Transverse colon (tissue), 4 donors: ENCODE measurements around the gene HIF1A. TPM values are rescaled to one million over a fixed set of nuclear protein-coding genes. Genes with fewer than 3 reads are reported as not detected.
A peak's percentile ranks its signal among the peaks of the same experiment; 100 is the strongest.
"Not testable (repeated sequence)": the region's sequence is repeated elsewhere in the genome, so short reads cannot be mapped to it uniquely, and the experiment has no call there.

Experiments used
- DNase-seq: peaks from one replicate; pipeline ENCODE4 v3.0.0-alpha.2; 2019
- H3K27ac ChIP-seq, 4 donors: fragments of 200-600 bp; sonication (generic); 2 replicates each; pipeline ENCODE4 v1.5.1; 2016 to 2018; ENCODE audit warnings: inconsistent platforms in 4 of 4
- H3K27me3 ChIP-seq: fragments of 200-600 bp; sonication (generic); 2 replicates; pipeline ENCODE4 v1.5.1; 2017; ENCODE audit warnings: inconsistent platforms
- H3K36me3 ChIP-seq, 4 donors: fragments of 200-600 bp; sonication (generic); 2 replicates each; pipeline ENCODE4 v1.5.1; 2017 to 2019; ENCODE audit warnings: inconsistent platforms in 4 of 4
- H3K4me1 ChIP-seq, 4 donors: fragments of 200-600 bp; sonication (generic); 2 replicates each; pipeline ENCODE4 v1.5.1; 2017 to 2020; ENCODE audit warnings: inconsistent platforms in 4 of 4
- H3K4me3 ChIP-seq, 4 donors: fragments of 200-600 bp; sonication (generic); 1 replicate in 1 of 4; 2 replicates in 3 of 4; pipeline versions ENCODE4 v1.5.1 to v1.6.1; 2017 to 2019; ENCODE audit warnings: inconsistent platforms in 4 of 4
- H3K9me3 ChIP-seq, 2 donors: fragments of 200-600 bp; sonication (generic); 2 replicates each; pipeline ENCODE4 v1.5.1; 2017 to 2019; ENCODE audit warnings: inconsistent platforms in 2 of 2
- EP300 ChIP-seq: sonication (generic); formaldehyde crosslinking; IDR thresholded peaks from one replicate; pipeline ENCODE4 v1.6.1; 2017; ENCODE audit warnings: antibody characterized with exemption, low read depth
- POLR2A ChIP-seq: fragments of 450-650 bp; IDR thresholded peaks from one replicate; pipeline ENCODE4 v1.6.1; 2016; ENCODE audit warnings: antibody characterized with exemption, mild to moderate bottlenecking, moderate library complexity
- POLR2AphosphoS5 ChIP-seq, 3 donors: sonication (generic); formaldehyde crosslinking; IDR thresholded peaks; one replicate each; pipeline ENCODE4 v1.6.1; 2016; ENCODE audit warnings: antibody characterized with exemption in 3 of 3
- WGBS, 2 donors: methylation state at CpG; one replicate each; pipeline ENCODE4 v1.1.5; 2018; ENCODE audit warnings: low coverage in 1 of 2; 5-methylcytosine and 5-hydroxymethylcytosine counted together
- in situ Hi-C, 4 donors: fragments of 200-750 bp; cut with MboI; loops; one replicate each; pipeline versions ENCODE4 v1.15.0 to v1.15.1; 2017; ENCODE audit warnings: low sequenced_read_pairs in 3 of 4, low pct_ligation_motif_present in 1 of 4, low pct_unique_long_range_greater_than_20kb in 1 of 4
- intact Hi-C: fragments of 100-400 bp; cut with DNase I; formaldehyde crosslinking; loops from one replicate; pipeline ENCODE4 v1.15.1; 2023; ENCODE audit warnings: low total_unique reads
- total RNA-seq, 4 donors: library from RNA; depleted of rRNA; stranded (reverse); fragments of >200 nt; gene quantifications; one replicate each; pipeline ENCODE4 v1.1.0, GENCODE V29; 2016
- TF ChIP-seq, protein P1 (sequence below), 5 experiments: fragments of 200-600 bp in 3 of 5; fragments of 450-650 bp in 2 of 5; sonication (generic) in 3 of 5; IDR thresholded peaks; 1 replicate in 2 of 5; 2 replicates in 3 of 5; pipeline ENCODE4 v1.5.1; 2016 to 2017; ENCODE audit warnings: antibody characterized with exemption in 5 of 5, inconsistent platforms in 3 of 5, mild to moderate bottlenecking in 2 of 5, moderate library complexity in 1 of 5

Gene HIF1A
- total RNA-seq, 4 donors from 2014 or later, result 27.9 to 103 (median 76.1) TPM

DNA sequence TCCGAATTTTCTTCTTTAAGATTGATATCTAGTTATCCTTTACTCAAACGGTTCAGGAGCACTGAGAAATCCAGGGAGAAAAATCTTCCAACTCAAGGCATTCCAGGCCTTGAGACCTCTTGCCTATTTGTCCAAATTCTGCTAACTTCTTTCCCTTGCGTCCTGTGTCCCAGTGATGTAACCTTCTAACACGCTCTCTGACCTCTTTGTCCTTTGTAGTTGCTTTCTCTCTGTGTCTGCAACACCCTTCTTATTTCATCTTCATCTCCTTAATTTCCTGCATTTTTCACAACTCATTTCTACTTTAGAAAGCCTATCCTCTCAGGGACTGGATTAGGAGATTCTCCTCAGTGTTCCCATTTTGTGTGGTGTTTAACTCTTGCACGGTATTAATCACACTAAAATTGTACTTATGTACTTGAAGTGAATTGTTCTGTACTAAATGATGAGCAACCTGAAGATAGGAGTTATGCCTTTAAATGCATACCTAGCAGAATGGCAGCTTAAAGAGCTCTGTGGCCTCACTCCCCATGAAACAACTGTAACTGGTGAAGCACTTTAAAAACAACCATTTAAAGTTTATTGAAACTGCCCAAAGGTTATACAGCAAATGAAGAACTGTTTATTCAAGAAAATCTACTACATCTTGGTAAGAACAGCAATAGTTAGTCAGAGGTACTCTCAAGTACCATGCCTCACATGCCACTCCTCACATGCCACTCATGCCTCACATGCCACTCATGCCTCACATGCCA lies 59.5 kb downstream of the HIF1A start:
- no peaks in the 10 kb centered on the region for H3K27me3 ChIP-seq
- H3K36me3 ChIP-seq, result no peaks in the 10 kb centered on the region
- H3K27ac ChIP-seq, result no peak overlapping the region
- intact Hi-C loops, result no loop called here
- 71 to 83% methylated on average over 5 of the region's 5 CpGs for WGBS, 2 donors
- no peak for DNase-seq
- TF ChIP-seq POLR2AphosphoS5 (IDR thresholded peaks at IDR 0.05) (no peak), EP300 (no peak)
- H3K4me1 ChIP-seq, result peaks cover 6 to 25% (median 14%) of the 10 kb centered on the region in 4 donors
- H3K4me3 ChIP-seq, result no peak overlapping the region
- in situ Hi-C loops, result no loop called here
- H3K9me3 ChIP-seq, result no peaks in the 10 kb centered on the region

DNA sequence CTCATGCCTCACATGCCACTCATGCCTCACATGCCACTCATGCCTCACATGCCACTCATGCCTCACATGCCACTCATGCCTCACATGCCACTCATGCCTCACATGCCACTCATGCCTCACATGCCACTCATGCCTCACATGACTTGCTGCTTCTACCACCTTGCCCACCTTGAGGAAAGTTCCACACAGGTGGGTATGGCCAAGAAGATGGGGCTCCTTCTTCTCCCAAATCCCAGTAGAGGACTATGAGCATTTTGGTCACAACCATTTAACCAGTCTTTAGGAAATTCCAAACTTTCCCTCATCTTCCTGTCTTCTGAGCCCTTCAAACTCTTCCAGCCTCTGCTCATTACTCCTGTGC lies 60.0 kb downstream of the HIF1A start:
- intact Hi-C loops, DNase-seq, H3K4me3 ChIP-seq, H3K36me3 ChIP-seq, H3K27me3 ChIP-seq, H3K27ac ChIP-seq, H3K9me3 ChIP-seq, in situ Hi-C loops: not testable (repeated sequence)
- peaks cover 4 to 21% (median 8%) of the 10 kb centered on the region in 4 donors for H3K4me1 ChIP-seq

DNA sequence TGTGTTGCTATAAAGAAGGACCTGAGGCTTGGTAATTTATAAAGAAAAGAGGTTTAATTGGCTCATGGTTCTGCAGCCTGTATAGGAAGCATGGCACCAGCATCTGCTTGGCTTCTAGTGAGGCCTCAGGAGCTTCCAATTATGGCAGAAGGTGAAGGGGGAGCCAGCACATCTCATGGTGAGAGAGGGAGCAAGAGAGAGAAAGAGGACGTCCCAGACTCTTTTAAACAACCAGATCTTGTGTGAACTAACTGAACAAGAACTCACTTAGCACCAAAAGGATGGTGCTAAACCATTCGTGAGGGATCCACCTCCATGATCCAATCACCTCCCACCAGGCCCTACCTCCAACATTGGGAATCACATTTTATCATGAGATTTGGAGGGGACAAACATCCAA lies 60.8 kb downstream of the HIF1A start:
- Histone ChIP-seq H3K4me1 (peaks cover 0 to 17% (median 3%) of the 10 kb centered on the region in 4 donors), H3K36me3 (no peaks in the 10 kb centered on the region), H3K27ac (no peak overlapping the region), H3K27me3 (no peaks in the 10 kb centered on the region), H3K9me3 (no peaks in the 10 kb centered on the region), H3K4me3 (no peak overlapping the region)
- no peak for DNase-seq
- in situ Hi-C loops, result no loop called here
- TF ChIP-seq EP300, result no peak
- intact Hi-C loops, result no loop called here
- 85 to 100% methylated on average over 1 to 2 of the region's 2 CpGs for WGBS, 2 donors

DNA sequence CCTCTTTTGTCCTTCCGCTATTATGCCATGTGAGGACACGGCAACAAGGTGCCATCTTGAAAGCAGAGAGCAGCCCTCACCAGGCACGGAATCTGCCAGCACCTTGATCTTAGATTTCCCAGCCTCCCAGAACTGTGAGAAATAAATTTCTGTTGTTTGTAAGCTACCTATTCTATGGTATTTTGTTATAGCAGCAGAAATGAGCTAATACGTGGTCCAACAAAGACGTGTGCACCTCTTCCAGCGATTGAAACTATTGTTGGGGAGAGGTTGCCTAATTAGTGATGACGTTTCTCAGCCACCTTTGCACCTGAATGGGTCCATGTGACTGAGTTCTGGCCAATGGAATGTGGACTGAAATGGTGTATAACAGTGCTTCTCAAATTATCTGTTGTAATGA lies 64.6 kb downstream of the HIF1A start:
- intact Hi-C loops, result loop anchor here (10.0 kb wide), 1 partner anchor 65 kb away; the partner anchor contains the start of gene HIF1A
- no peaks in the 10 kb centered on the region for H3K36me3 ChIP-seq

DNA sequence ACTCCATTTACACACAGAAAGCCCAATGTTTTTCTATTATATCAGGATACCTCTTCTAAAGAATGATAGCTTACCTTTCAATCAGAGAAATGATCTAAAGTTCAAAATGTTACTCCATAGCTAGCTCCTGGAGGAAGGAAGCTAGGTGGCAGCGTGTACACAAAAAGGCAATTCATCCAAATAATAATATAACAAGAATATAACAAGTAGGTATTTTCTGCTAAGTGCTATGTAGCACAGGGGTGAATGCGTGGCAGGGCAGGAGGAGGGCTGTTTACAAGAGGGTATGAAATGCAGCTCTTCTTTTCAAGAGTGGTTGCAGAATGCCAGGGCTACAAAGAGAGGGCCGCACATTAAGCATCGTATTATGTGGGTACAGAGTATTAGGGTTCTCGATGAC lies 66.2 kb downstream of the HIF1A start:
- TF ChIP-seq, protein P1, sequence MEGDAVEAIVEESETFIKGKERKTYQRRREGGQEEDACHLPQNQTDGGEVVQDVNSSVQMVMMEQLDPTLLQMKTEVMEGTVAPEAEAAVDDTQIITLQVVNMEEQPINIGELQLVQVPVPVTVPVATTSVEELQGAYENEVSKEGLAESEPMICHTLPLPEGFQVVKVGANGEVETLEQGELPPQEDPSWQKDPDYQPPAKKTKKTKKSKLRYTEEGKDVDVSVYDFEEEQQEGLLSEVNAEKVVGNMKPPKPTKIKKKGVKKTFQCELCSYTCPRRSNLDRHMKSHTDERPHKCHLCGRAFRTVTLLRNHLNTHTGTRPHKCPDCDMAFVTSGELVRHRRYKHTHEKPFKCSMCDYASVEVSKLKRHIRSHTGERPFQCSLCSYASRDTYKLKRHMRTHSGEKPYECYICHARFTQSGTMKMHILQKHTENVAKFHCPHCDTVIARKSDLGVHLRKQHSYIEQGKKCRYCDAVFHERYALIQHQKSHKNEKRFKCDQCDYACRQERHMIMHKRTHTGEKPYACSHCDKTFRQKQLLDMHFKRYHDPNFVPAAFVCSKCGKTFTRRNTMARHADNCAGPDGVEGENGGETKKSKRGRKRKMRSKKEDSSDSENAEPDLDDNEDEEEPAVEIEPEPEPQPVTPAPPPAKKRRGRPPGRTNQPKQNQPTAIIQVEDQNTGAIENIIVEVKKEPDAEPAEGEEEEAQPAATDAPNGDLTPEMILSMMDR (IDR thresholded peaks at IDR 0.05), result no peak
- TF ChIP-seq POLR2A (no peak), EP300 (no peak), POLR2AphosphoS5 (IDR thresholded peaks at IDR 0.05) (no peak)
- intact Hi-C loops, result loop anchor here (10.0 kb wide), 1 partner anchor 67 kb away; the partner anchor contains the start of gene HIF1A
- Histone ChIP-seq H3K4me3 (peak overlapping the region in 3 of 4 donors; percentile 69 to 76 (median 70)), H3K27me3 (no peaks in the 10 kb centered on the region), H3K36me3 (no peaks in the 10 kb centered on the region), H3K9me3 (no peaks in the 10 kb centered on the region), H3K4me1 (peaks cover 7 to 34% (median 13%) of the 10 kb centered on the region in 4 donors), H3K27ac (peak overlapping the region; percentile 77 to 91 (median 86))
- no peak for DNase-seq
- in situ Hi-C loops, result no loop called here
- 55 to 90% methylated on average over 1 to 5 of the region's 5 CpGs for WGBS, 2 donors

More for the DNA sequence above, 64.6 kb downstream of the HIF1A start:
- Histone ChIP-seq H3K4me3 (no peak overlapping the region), H3K27me3 (no peaks in the 10 kb centered on the region), H3K27ac (no peak overlapping the region), H3K9me3 (no peaks in the 10 kb centered on the region), H3K4me1 (peaks cover 7 to 24% (median 13%) of the 10 kb centered on the region in 4 donors)
- TF ChIP-seq POLR2A (no peak), EP300 (no peak), POLR2AphosphoS5 (IDR thresholded peaks at IDR 0.05) (no peak)
- TF ChIP-seq, protein P1 (IDR thresholded peaks at IDR 0.05), result no peak
- 87 to 92% methylated on average over 3 to 7 of the region's 7 CpGs for WGBS, 2 donors
- in situ Hi-C loops, result no loop called here
- no peak for DNase-seq
